Measurements from ENCODE around the gene SMG5. TPM values are rescaled to one million over a fixed set of nuclear protein-coding genes. Genes with fewer than 3 reads are reported as not detected.

Gene SMG5
- total RNA-seq, 1 donor from 2014 or later = 57.4 TPM

- H3K27me3 ChIP-seq (ENCODE audit: control insufficient read depth, insufficient read depth, low read length) = no peaks in the 10 kb centered on the region
- H3K4me3 ChIP-seq (ENCODE audit: low read depth, low read length) = no peak overlapping the region
- DNase-seq (ENCODE audit: low read depth) = peak; percentile 96
- TF ChIP-seq CTCF (IDR thresholded peaks at IDR 0.05; ENCODE audit: insufficient read depth, low read length, severe bottlenecking) = no peak
- H3K36me3 ChIP-seq (ENCODE audit: control insufficient read depth, insufficient read depth, low read length) = peaks cover 48% of the 10 kb centered on the region
- peak; percentile 70 for FAIRE-seq
These were observed 20.0 kb downstream of the SMG5 start for GRCh38 chr1:156262461-156263287.

DNA sequence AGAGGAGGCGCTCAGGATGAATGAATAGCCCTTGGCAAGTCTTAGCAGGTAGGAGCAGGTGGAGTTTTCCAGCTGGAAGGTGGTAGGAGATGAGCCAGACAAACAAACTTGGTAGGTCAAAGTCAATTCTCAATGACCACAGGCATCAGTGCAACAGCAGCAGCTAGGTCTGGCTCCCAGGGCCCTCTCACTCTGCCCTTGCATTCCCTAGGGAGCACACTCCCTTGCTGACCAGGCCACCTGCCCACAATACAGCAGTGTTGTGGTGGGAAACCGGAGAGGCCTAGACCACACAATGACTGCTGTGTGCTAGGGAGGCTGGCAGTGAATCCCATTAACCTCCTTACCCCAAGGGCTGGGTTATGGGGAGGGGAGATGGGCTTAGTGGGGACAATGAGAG is 21.7 kb downstream of the SMG5 start:
- Histone ChIP-seq H3K36me3 (ENCODE audit: control insufficient read depth, insufficient read depth, low read length) (peaks cover 47% of the 10 kb centered on the region), H3K27me3 (ENCODE audit: control insufficient read depth, insufficient read depth, low read length) (no peaks in the 10 kb centered on the region), H3K4me3 (ENCODE audit: low read depth, low read length) (no peak overlapping the region)
- FAIRE-seq (no peak), DNase-seq (ENCODE audit: low read depth) (peak; percentile 59)
- no peak for TF ChIP-seq CTCF (IDR thresholded peaks at IDR 0.05; ENCODE audit: insufficient read depth, low read length, severe bottlenecking)

GRCh38 chr1:156259805-156260204 is 22.8 kb downstream of the SMG5 start:
- DNase-seq (ENCODE audit: low read depth) = no peak
- H3K4me3 ChIP-seq (ENCODE audit: low read depth, low read length) = no peak overlapping the region
- peaks cover 41% of the 10 kb centered on the region for H3K36me3 ChIP-seq (ENCODE audit: control insufficient read depth, insufficient read depth, low read length)
- TF ChIP-seq CTCF (IDR thresholded peaks at IDR 0.05; ENCODE audit: insufficient read depth, low read length, severe bottlenecking) = no peak
- no peak for FAIRE-seq
- no peaks in the 10 kb centered on the region for H3K27me3 ChIP-seq (ENCODE audit: control insufficient read depth, insufficient read depth, low read length)

- DNase-seq (ENCODE audit: low read depth) (peak; percentile 86), FAIRE-seq (no peak)
- no peak overlapping the region for H3K4me3 ChIP-seq (ENCODE audit: low read depth, low read length)
- no peaks in the 10 kb centered on the region for H3K27me3 ChIP-seq (ENCODE audit: control insufficient read depth, insufficient read depth, low read length)
- TF ChIP-seq CTCF (IDR thresholded peaks at IDR 0.05; ENCODE audit: insufficient read depth, low read length, severe bottlenecking) = no peak
- peaks cover 40% of the 10 kb centered on the region for H3K36me3 ChIP-seq (ENCODE audit: control insufficient read depth, insufficient read depth, low read length)
These were observed 23.8 kb downstream of the SMG5 start for GRCh38 chr1:156258859-156259258.

GRCh38 chr1:156257711-156258110 is 24.9 kb downstream of the SMG5 start:
- H3K27me3 ChIP-seq (ENCODE audit: control insufficient read depth, insufficient read depth, low read length) = no peaks in the 10 kb centered on the region
- DNase-seq (ENCODE audit: low read depth) (no peak), FAIRE-seq (no peak)
- no peak overlapping the region for H3K4me3 ChIP-seq (ENCODE audit: low read depth, low read length)
- H3K36me3 ChIP-seq (ENCODE audit: control insufficient read depth, insufficient read depth, low read length) = peaks cover 47% of the 10 kb centered on the region
- TF ChIP-seq CTCF (IDR thresholded peaks at IDR 0.05; ENCODE audit: insufficient read depth, low read length, severe bottlenecking) = no peak

GRCh38 chr1:156253634-156254033 is 29.0 kb downstream of the SMG5 start:
- FAIRE-seq (peak; percentile 55), DNase-seq (ENCODE audit: low read depth) (no peak)
- TF ChIP-seq CTCF (IDR thresholded peaks at IDR 0.05; ENCODE audit: insufficient read depth, low read length, severe bottlenecking) = no peak
- Histone ChIP-seq H3K4me3 (ENCODE audit: low read depth, low read length) (no peak overlapping the region), H3K36me3 (ENCODE audit: control insufficient read depth, insufficient read depth, low read length) (peaks cover 50% of the 10 kb centered on the region), H3K27me3 (ENCODE audit: control insufficient read depth, insufficient read depth, low read length) (no peaks in the 10 kb centered on the region)
